ENCODE results near the gene SMG7.

SMG7 gene

GRCh38 chr1:183467687-183468086 is 4.6 kb upstream of the SMG7 start:
- DNase-seq (ENCODE audit: low spot score) = no peak

DNA sequence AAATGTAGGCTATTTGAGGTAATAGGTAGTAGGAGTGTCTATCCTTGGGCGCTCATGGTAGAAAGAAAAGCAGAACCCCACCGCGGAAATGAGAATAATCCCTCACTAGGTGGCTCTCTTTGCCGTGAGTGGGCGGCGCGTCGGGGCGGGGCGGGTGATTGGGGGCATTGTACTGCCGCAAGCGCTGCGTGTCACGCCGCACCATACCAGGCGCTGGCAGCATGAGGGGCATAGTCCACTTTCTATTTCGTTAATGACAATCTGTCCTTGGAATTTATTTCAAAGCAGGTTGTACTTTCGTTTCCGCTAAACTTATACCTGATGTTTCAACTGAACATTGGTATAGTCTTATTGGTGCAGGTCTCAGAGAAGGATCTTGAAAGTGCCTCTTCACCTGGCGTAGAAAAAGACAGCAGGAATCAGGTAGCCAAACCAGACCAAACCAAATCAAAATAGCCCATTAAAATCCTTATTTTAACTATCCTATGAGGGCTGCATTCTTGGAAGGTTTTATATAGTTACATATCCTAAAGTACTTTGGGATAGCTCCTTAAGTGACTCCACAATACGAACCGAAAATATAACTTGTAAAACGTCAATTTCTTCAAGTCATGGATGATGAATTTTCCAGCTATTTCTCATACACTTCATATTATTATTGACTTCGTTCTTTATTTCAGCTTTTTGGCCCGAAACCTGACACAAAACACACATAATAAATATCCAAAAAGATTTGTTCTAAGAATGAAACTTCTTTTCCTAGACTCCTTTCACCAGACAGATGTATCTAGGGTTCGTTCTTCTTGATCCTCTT is 1.9 kb upstream of the SMG7 start:
- peak; percentile 56 for DNase-seq (ENCODE audit: low spot score)

GRCh38 chr1:183470961-183471742 is 1.1 kb upstream of the SMG7 start:
- peak; percentile 46 for DNase-seq (ENCODE audit: low spot score)

GRCh38 chr1:183471743-183472487 is 384 bp upstream of the SMG7 start:
- DNase-seq (ENCODE audit: low spot score) = peak; percentile 81

GRCh38 chr1:183473217-183473536 is 878 bp downstream of the SMG7 start:
- DNase-seq (ENCODE audit: low spot score) = no peak

GRCh38 chr1:183476081-183476480 is 3.8 kb downstream of the SMG7 start:
- DNase-seq (ENCODE audit: low spot score) = no peak

DNA sequence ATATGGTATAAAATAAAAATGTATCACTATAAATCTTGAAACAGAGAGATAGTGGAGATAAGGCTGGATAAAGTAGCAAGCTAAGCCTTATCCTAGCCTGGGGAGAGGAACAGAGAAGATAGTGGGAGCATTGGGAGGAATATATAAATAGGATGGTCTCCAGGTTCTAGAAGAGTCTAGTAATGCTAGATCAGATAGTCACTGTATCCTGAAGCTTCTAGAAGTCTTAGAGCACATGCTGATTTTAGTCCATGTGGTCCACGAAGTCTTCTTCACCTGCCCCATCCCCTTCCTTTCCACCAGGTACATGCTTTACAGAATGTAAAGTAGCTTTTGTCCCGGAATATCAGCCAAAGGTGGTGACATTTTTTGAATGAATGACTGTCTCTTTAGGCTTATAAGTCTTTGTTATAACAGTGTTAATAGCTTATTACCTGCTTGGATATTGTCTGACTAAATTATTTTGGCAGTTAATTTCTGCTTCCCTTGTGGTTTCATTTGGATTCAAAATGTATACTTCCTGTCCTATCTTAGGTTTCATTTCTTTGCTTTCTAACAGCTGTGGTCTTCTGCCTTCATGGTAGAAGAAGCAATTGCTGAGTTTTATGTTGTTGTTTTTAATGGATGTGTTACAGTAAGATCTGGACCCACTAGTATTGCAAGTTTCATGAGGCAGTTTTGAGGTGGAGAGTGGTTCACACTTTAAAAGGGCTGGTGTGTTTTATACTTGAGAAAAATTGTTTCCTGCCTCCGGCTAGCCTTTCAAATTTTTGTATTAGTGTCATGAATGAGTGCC is 5.9 kb downstream of the SMG7 start:
- DNase-seq (ENCODE audit: low spot score) = no peak

DNA sequence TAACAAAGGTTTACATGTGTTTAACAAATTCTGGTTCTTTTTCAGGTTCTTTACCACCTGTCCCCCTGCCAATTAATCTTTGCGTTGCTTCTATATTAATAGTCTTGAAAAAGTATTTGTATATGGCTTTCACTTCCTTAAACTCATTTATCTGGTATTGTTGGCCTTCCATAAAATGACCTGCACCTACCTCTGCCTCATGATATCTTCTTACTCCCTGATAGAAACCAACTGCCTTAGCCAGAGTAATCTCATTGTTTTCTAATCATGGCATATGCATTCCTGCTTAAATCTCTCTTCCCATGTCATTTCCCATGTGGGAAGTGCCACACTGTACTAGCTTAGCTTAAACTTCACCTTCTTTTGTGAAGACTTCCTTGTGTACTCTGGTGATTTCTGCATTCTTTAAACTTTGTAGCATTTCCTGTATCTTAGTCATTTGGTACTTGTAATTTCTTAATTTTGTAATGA is 8.7 kb downstream of the SMG7 start:
- no peak for DNase-seq (ENCODE audit: low spot score)

GRCh38 chr1:183483224-183483623 is 10.9 kb downstream of the SMG7 start:
- no peak for DNase-seq (ENCODE audit: low spot score)

GRCh38 chr1:183484254-183484653 is 12.0 kb downstream of the SMG7 start:
- DNase-seq (ENCODE audit: low spot score) = no peak

GRCh38 chr1:183484851-183485250 is 12.6 kb downstream of the SMG7 start:
- no peak for DNase-seq (ENCODE audit: low spot score)

- DNase-seq (ENCODE audit: low spot score) = no peak
Observed at GRCh38 chr1:183487674-183488442, 15.6 kb downstream of the SMG7 start.

DNA sequence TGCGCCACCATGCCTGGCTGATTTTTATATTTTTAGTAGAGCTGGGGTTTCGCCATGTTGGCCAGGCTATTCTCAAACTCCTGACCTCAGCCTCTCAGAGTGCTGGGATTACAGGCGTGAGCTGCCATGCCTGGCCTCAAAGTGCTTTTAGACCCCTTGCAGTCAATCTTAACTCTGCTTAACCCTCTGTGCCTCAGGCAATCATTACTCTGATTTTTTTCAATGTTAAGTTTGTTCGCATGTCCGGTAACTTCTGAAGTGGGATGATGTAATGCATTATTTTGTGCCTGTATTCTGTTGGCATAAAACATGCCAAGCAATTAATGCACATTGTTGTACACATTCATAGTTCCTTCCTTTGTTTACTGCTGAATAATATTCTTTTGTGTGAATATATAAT is 18.6 kb downstream of the SMG7 start:
- DNase-seq (ENCODE audit: low spot score) = no peak

GRCh38 chr1:183493540-183494245 is 21.4 kb downstream of the SMG7 start:
- DNase-seq (ENCODE audit: low spot score) = no peak

GRCh38 chr1:183495420-183495819 is 23.1 kb downstream of the SMG7 start:
- no peak for DNase-seq (ENCODE audit: low spot score)

- DNase-seq (ENCODE audit: low spot score) = no peak
Observed at GRCh38 chr1:183497218-183497617, 24.9 kb downstream of the SMG7 start.

GRCh38 chr1:183498342-183498991 is 26.2 kb downstream of the SMG7 start:
- DNase-seq (ENCODE audit: low spot score) = no peak

DNA sequence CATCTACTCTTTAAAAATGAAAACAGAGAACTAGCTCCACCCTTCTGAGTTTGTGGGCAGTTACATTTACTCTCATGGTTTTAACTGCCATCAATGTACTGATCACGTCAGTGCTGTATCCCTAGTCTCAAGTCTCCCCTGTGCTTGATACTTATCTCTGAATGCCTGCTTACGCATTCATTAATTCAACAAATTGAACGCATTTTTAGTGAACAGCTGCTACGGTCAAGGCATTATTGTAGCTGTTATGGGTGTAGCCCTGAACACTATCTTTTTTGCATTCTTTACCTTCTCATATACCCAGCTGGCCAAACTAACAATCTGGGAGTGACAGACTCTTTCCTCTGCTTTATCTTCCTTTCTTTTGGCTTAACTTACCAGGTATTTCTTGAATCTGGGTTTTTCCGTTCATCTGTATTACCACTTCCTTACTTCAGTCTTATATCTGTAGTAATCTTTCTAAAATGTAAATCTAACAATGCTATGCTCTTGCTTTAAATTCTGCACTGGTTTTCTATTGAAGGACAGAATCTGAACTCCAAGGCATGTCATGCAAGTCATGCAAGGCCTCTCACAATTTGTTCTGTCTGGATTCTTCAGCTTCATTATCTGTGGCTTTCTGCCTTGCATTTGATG is 33.3 kb downstream of the SMG7 start:
- no peak for DNase-seq (ENCODE audit: low spot score)

GRCh38 chr1:183506561-183506960 is 34.3 kb downstream of the SMG7 start:
- no peak for DNase-seq (ENCODE audit: low spot score)
